HG02610 (cell line): ENCODE measurements around the gene PEX5.
"Not testable (repeated sequence)": the region's sequence is repeated elsewhere in the genome, so short reads cannot be mapped to it uniquely, and the experiment has no call there.

Source experiments
- ATAC-seq: cut with Tn5 transposase; IDR thresholded peaks from one replicate; pipeline ENCODE4 v1.9.1; 2021; ENCODE audit warnings: mild to moderate bottlenecking, moderate library complexity; ENCODE audit not compliant: unreplicated experiment

PEX5 gene

DNA sequence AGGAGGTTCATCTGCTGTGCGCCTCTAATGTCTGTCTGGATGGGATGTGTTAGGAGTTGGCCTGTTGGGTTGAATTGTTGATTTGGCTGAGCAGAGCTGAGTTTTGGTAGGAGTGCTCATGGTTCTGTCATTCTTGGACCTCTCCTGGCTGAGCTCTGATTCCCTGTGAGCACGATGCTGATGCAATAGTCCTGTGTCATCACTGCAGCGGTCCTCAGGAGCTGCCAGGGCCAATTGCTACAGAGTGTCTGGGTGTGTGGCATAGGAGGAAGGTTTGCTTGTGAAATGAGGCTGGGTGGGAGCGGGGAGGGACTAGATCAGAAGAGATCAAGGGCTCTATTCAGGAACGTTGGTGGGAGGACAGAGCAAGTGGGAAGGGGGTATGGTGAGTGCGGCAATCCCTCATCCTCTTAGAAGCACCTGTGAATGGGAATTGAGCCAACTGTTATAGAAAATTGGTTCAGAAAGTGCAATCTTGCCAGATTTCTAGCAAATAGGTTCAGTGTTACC is 21.2 kb downstream of the PEX5 start:
- ATAC-seq: no peak

DNA sequence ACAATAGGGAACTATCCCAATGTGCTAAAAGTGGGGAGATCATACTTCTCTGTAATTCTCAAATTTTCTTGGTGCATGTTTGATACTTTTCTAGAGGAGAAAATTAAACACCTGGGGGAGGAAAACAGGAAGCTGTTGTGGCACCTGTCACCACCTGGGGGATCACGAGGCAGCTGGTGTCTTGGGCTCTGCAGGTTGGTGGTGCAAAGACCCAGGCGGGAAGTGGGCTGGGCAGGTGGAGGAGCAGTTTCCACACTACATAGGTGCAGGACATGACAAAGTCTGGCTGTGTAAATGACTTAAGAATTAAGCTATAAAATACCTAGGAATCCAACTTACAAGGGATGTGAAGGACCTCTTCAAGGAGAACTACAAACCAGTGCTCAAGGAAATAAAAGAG is 23.2 kb downstream of the PEX5 start:
- ATAC-seq: no peak

DNA sequence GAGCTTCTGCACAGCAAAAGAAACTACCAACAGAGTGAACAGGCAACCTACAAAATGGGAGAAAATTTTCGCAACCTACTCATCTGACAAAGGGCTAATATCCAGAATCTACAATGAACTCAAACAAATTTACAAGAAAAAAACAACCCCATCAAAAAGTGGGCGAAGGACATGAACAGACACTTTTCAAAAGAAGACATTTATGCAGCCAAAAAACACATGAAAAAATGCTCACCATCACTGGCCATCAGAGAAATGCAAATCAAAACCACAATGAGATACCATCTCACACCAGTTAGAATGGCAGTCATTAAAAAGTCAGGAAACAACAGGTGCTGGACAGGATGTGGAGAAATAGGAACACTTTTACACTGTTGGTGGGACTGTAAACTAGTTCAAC is 24.3 kb downstream of the PEX5 start:
- ATAC-seq: not testable (repeated sequence)

DNA sequence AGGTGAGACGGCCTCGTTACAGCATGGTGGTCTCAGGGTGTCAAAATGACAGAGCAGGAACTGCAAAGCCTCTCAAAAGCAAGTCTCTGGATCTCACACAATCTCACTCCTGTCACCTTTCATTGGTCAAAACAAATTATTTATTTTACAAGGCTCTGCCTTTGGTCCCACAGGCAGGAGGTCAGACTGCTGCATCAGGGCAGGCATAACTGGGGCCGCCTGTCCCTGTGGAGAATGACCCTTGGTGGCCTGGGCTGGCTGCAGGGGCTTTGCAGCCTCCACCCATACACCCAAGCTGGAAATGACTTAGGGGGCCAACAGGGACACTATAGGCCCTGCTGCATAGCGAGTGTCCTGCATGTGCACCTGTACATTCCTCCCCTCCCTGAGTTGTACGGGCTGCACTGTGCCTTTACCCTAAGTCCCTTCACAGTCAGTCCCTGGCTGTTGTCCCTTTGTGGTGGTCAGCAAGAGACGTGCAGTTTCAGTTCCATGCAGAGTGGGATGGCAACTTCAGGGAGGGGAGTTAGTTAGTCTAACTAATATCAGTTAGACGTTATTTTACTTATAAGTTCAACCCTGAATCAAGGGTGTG is 28.1 kb downstream of the PEX5 start:
- ATAC-seq: no peak

DNA sequence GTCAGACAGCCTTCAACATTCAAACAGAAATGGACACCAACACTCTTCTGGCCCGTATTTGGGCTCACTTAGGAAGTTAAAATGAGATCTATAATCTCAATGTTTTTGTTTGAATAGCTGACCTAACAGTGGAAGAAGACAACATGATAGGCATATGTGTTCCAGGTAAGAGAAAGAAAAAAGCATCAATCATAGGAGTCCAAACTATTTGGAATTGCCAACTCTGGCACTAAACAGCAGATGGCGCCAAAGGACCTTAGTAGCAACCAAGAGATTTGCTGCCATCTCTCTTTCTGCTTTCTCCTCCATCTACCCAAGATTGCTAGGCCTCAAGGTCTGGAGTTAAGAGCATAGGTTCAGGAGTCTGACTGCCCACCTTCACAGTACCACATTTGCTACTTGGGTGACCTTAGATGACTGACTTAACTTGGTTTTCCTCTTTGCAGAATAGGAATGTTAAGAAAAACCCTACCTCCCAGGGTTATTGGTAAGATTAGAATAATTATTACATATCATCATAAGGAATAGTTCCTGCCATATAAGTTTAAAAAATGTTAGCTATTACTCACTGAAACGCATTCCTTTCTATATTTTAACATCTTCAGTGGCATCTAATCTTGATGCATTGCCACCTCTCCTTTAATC is 30.2 kb downstream of the PEX5 start:
- no peak for ATAC-seq

DNA sequence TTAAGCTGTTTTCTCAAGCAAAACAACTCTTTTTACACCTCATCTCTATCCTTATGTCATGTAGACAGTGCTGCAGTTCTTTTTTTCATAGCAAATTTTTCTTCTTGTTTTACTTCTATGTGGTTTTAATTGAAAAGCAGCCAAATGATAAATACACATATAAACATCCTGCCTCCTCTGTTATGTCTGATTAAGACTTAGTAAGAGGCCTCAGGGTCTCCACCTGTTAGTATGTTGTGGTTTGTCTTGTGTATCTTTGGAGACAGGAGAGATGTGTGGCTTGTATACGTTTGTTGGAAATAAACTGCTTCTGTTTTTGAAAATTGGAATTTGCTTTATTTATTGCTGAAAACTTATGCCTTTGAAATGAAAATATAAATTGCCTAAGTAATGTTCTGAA is 32.0 kb downstream of the PEX5 start:
- ATAC-seq: no peak

DNA sequence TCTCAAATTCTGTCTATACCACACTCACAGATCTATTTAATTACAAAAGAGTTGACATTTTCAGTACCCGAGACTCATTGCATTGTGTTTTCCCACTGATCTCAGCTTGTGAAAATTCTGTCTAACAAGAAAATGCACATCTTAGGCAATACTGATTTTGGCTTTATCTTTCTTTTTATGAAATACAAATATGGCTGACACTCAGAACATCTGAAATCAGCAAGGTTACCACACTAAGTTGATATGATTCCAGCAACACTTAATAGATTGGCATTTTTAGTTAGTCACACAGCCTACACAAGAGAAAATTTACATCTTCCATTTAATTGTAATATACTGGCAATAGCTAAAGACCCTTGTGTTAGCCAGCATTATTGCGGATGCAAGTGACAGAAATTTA is 40.3 kb downstream of the PEX5 start:
- ATAC-seq: no peak

DNA sequence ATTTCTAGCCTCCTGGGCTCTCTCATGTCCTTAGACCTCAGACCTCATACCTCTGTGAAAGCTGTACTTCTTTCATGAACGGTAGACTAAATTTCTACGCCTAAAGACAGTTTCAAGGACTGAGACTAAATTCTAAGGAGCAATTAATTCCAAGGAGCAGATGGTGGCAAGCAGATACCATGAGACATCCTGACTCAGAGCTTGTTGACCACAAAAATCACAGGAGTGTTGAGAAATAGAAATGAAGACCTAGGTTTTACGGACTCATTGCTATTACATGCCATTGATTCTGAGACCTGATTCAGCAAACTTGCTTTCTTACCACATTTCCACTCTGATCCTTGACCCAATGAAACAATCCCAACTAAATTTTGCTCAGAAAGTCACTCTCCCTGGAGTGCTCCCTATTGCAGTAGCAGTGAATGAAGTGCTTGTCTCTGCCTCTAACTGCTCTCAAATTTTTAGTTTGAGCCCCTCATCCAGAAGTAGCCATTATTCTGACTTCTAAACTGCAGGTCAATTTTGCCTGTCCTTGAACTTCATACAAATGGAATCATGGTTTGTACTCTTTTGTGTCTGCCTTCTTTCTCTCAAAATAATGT is 52.0 kb downstream of the PEX5 start:
- ATAC-seq: no peak

DNA sequence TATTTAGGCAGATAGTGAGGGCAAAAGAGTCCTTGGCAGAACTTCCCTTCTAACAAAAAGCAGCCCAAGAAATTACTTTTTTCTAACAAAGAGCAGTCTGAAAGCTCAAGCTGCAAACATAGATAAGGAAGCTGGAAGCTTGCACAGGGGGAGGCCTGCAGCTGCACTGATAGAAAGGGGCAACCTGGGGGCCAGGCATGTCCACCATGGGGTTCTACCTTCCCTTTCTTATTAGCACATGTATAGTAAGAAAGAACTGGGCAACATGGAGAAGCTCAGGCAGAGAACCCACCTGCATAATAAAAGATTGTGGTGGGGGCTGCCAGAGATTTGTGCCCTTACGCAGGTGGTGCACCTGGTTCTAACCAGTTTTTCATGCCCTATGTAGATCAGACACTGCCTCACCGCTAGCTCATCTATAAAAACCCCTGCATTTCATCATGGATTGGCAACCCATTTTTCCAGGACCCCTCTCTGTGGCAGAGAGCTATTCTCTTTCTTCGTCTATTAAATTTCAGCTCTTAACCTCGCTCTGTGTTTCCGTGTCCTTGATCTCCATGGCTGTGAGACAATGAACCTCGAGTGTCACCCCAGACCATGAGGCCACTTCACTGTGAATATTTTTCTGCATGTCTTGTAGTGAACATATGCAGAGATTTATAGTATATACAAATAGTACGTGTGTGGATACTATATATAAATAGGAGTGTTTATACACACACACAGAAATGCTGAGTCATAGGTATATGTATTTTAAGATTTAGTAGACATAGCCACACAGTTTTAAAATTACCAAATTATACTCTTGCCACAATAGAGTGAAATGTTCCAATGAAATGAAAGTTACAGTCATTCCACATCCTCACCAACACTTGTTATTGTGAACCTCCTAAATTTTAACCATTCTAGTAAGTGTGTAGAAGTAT is 53.0 kb downstream of the PEX5 start:
- ATAC-seq: no peak

DNA sequence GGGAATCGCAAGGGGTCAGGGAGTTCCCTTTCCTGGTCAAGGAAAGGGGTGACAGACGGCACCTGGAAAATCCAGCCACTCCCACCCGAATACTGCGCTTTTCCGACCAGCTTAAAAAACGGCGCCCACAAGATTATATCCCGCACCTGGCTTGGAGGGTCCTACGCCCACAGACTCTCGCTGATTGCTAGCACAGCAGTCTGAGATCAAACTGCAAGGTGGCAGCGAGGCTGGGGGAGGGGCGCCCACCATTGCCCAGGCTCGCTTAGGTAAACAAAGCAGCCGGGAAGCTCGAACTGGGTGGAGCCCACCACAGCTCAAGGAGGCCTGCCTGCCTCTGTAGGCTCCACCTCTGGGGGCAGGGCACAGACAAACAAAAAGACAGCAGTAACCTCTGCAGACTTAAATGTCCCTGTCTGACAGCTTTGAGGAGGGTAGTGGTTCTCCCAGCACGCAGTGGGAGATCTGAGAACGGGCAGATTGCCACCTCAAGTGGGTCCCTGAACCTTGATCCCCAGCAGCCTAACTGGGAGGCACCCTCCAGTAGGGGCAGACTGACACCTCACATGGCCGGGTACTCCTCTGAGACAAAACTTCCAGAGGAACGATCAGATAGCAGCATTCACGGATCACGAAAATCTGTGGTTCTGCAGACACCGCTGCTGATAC is 62.0 kb downstream of the PEX5 start:
- ATAC-seq: not testable (repeated sequence)

DNA sequence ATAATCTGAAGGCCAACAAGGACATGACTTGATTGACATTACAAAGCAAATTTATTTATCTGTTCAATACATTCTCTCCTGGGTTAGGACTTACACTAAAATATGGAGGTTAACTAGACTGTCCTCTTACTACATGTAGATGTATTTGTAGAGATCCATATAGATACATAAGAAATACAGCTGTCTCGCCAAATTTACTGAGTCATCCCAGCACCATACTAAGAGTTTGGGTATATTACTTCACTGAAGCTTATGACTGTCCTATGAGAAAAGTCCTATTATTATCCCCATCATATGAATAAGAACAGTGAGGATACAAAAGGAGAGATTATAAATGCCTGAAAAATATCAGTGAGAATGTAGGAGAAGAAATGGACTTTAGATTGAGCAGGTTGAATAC is 69.6 kb downstream of the PEX5 start:
- no peak for ATAC-seq
